Measurements from ENCODE around the gene TSEN34.

DNA sequence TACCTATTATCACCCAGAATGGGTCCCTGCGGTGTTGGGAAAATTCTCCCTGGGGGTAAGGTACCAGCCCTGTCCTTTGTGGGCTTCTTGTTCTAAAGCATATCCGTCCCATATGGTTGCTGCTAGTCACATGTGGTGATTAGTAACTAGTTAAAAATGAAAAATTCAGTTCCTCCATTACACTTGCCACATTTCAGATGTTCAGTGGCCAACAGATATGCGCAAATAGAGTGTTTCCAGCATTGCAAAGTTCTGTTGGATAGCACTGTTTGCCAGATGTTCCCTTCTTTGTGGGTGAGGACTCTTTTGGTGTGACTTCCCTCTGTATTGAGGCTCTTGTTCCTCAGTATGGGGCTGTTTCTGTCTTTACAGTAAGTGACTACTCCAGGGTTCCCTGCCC lies 49.8 kb upstream of the TSEN34 start:
- TF ChIP-seq CTCF (conservative IDR thresholded peaks at IDR 0.05; ENCODE audit: low read length), result no peak
- no peak for TF ChIP-seq EZH2phosphoT487 (IDR thresholded peaks at IDR 0.05; ENCODE audit: borderline replicate concordance, low read depth, low read length)
